Thymus (tissue), 11 donors: ENCODE data around the gene NOS1AP. TPM values are rescaled to one million over a fixed set of nuclear protein-coding genes. Genes with fewer than 3 reads are reported as not detected.

ENCODE experiments used
- DNase-seq, 9 donors: peaks; one replicate each; pipeline ENCODE4 v3.0.0-alpha.2; 2013; ENCODE audit warnings: low spot score in 9 of 9, low read depth in 6 of 9, missing footprints in 1 of 9
- H3K27ac ChIP-seq, 2 donors: one replicate each; pipeline ENCODE4 v1.5.1; 2013; ENCODE audit warnings: control low read depth in 1 of 2, low read depth in 1 of 2, low read length in 1 of 2, mild to moderate bottlenecking in 1 of 2, moderate library complexity in 1 of 2
- H3K27me3 ChIP-seq, 2 donors: one replicate each; pipeline ENCODE4 v1.5.1; 2013; ENCODE audit warnings: low read length in 1 of 2; ENCODE audit not compliant: control insufficient read depth in 2 of 2, insufficient read depth in 1 of 2
- H3K36me3 ChIP-seq, 2 donors: one replicate each; pipeline ENCODE4 v1.5.1; 2013; ENCODE audit warnings: low read length in 1 of 2, mild to moderate bottlenecking in 1 of 2, moderate library complexity in 1 of 2; ENCODE audit not compliant: control insufficient read depth in 2 of 2, insufficient read depth in 2 of 2
- H3K4me1 ChIP-seq, 2 donors: one replicate each; pipeline ENCODE4 v1.5.1; 2013; ENCODE audit warnings: low read length in 2 of 2; ENCODE audit not compliant: control insufficient read depth in 2 of 2, insufficient read depth in 2 of 2
- H3K4me3 ChIP-seq, 2 donors: one replicate each; pipeline ENCODE4 v1.5.1; 2013; ENCODE audit warnings: low read length in 2 of 2, control low read depth in 1 of 2, mild to moderate bottlenecking in 1 of 2
- H3K9me3 ChIP-seq, 2 donors: one replicate each; pipeline ENCODE4 v1.5.1; 2013; ENCODE audit warnings: low read length in 1 of 2, mild to moderate bottlenecking in 1 of 2; ENCODE audit not compliant: control insufficient read depth in 2 of 2, insufficient read depth in 1 of 2
- WGBS: extraction: QIAGEN DNeasy Blood & Tissue Kit; methylation state at CpG from one replicate; pipeline ENCODE4 v1.1.7; 2013; 5-methylcytosine and 5-hydroxymethylcytosine counted together
- polyA plus RNA-seq: library from polyadenylated mRNA; stranded (reverse); fragments of 200-250 nt; gene quantifications from one replicate; pipeline ENCODE4 v1.2.3, GENCODE V29; 2013
- total RNA-seq: library from RNA; stranded (reverse); fragments of 120-200 nt; gene quantifications from one replicate; pipeline ENCODE4 v1.2.4, GENCODE V29; 2013
- donor health status: healthy.

NOS1AP gene
- total and polyA plus RNA-seq, 2 donors: 0.05 to 0.30 TPM

GRCh38 chr1:162326559-162326958, 257.1 kb downstream of the NOS1AP start:
- DNase-seq: no peak
- no peak overlapping the region for H3K27ac ChIP-seq
- H3K4me1 ChIP-seq: no peaks in the 10 kb centered on the region
- H3K9me3 ChIP-seq: no peaks in the 10 kb centered on the region
- H3K27me3 ChIP-seq: no peaks in the 10 kb centered on the region
- H3K4me3 ChIP-seq: no peak overlapping the region
- H3K36me3 ChIP-seq: no peaks in the 10 kb centered on the region

- Histone ChIP-seq H3K27ac (no peak overlapping the region), H3K27me3 (no peaks in the 10 kb centered on the region), H3K4me1 (no peaks in the 10 kb centered on the region), H3K9me3 (no peaks in the 10 kb centered on the region), H3K36me3 (no peaks in the 10 kb centered on the region), H3K4me3 (no peak overlapping the region)
- 95% methylated on average over 2 of the region's 2 CpGs for WGBS
- no peak for DNase-seq
Measured at GRCh38 chr1:162327144-162327787, 257.8 kb downstream of the NOS1AP start.

GRCh38 chr1:162327788-162328165, 258.3 kb downstream of the NOS1AP start:
- WGBS: 98% methylated on average over 1 of the region's 1 CpG
- no peak for DNase-seq
- H3K27me3 ChIP-seq: no peaks in the 10 kb centered on the region
- no peak overlapping the region for H3K4me3 ChIP-seq
- H3K36me3 ChIP-seq: no peaks in the 10 kb centered on the region
- H3K27ac ChIP-seq: no peak overlapping the region
- H3K9me3 ChIP-seq: no peaks in the 10 kb centered on the region
- no peaks in the 10 kb centered on the region for H3K4me1 ChIP-seq

GRCh38 chr1:162328512-162328911, 259.0 kb downstream of the NOS1AP start:
- Histone ChIP-seq H3K4me1 (no peaks in the 10 kb centered on the region), H3K9me3 (no peaks in the 10 kb centered on the region), H3K27me3 (no peaks in the 10 kb centered on the region), H3K36me3 (no peaks in the 10 kb centered on the region), H3K4me3 (no peak overlapping the region), H3K27ac (no peak overlapping the region)
- no peak for DNase-seq

GRCh38 chr1:162329826-162330225, 260.3 kb downstream of the NOS1AP start:
- Histone ChIP-seq H3K36me3 (no peaks in the 10 kb centered on the region), H3K9me3 (no peaks in the 10 kb centered on the region), H3K4me3 (no peak overlapping the region), H3K4me1 (no peaks in the 10 kb centered on the region), H3K27ac (no peak overlapping the region), H3K27me3 (no peaks in the 10 kb centered on the region)
- 81% methylated on average over 3 of the region's 3 CpGs for WGBS
- no peak for DNase-seq

GRCh38 chr1:162333991-162334390, 264.5 kb downstream of the NOS1AP start:
- no peak overlapping the region for H3K4me3 ChIP-seq
- H3K27me3 ChIP-seq: no peaks in the 10 kb centered on the region
- DNase-seq: no peak
- no peaks in the 10 kb centered on the region for H3K9me3 ChIP-seq
- no peaks in the 10 kb centered on the region for H3K4me1 ChIP-seq
- no peaks in the 10 kb centered on the region for H3K36me3 ChIP-seq
- H3K27ac ChIP-seq: no peak overlapping the region

DNA sequence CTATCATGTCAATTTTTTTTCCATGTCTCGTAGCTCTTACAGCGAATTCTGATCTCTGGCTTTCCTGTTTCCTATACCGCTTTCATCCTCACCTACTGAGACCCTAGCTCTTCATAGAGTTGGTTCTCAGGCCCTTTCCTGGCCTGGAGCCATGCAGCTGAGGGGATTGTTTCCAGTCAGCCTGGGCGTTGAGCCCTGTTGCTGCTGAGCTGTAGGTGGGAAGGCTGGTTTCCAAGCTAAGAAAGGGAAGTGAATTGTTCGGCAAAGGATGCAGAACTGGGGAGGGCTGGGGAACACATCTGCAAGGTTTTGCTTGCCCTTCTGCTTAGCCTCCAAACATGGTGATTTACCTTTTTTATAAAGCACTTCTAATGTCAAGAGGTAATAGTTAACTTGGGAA, 265.6 kb downstream of the NOS1AP start:
- no peaks in the 10 kb centered on the region for H3K9me3 ChIP-seq
- H3K27me3 ChIP-seq: no peaks in the 10 kb centered on the region
- no peak for DNase-seq
- H3K27ac ChIP-seq: no peak overlapping the region
- no peak overlapping the region for H3K4me3 ChIP-seq
- no peaks in the 10 kb centered on the region for H3K36me3 ChIP-seq
- WGBS: 85% methylated on average over 5 of the region's 5 CpGs
- H3K4me1 ChIP-seq: no peaks in the 10 kb centered on the region

DNA sequence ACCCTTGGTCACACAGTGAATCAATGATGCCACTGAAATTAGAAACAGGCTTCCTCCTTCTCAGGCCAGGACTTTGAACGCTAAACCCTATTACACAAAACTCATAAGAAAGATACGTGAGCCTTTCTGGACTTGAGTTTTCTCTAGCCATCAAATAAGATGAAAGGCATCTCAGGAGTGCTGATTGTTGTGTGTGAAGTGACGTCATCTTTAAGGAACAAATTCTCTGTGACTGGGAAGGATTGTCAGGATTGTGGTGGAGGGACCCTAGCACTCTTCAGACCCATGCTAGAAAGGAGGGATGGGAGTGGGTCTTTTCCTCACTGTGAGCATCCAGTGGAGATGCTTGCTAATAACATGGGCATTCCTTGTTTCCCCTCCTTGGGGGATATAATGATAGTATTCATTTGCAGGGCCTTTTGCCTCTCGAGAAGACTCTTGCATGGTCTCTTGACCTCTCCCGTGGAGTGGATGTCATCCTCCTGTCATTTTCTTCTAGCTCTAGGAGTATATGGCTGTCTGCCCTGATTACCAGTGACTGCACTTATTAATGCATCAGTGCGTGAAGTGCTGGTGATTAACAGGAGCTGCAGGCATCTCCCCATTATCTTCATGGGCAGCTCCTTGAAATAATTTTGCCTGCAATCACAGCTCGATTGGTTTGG, 267.3 kb downstream of the NOS1AP start:
- Histone ChIP-seq H3K36me3 (no peaks in the 10 kb centered on the region), H3K27me3 (no peaks in the 10 kb centered on the region), H3K27ac (no peak overlapping the region), H3K4me3 (no peak overlapping the region), H3K4me1 (no peaks in the 10 kb centered on the region), H3K9me3 (no peaks in the 10 kb centered on the region)
- 96% methylated on average over 7 of the region's 7 CpGs for WGBS
- no peak for DNase-seq

DNA sequence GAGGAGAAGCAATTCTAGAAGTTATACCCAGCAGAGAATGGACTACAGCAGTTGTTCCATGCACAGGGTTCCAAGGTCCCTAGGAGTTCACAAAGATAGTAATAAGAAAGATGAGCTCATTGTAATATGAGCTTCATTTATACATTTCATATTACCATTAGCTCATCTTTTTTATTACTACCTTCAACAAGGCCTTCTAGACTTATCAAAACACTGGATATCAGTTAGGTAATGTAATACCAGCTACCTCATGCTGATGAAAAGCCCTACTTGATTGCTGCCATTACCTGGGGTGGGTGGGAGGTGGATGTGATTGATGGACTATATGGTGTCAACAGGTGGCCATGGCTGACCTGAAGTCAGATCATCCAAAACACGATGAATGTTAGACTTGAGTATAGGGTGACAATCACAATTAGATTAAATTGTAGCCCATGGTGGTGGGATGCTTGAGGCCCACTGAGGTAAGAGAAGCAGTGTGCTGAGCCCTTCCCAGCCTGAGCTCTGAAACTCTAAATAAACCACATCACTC, 273.0 kb downstream of the NOS1AP start:
- H3K9me3 ChIP-seq: no peaks in the 10 kb centered on the region

More for the DNA sequence above, 273.0 kb downstream of the NOS1AP start:
- WGBS: 94% methylated on average over 1 of the region's 1 CpG
- no peaks in the 10 kb centered on the region for H3K4me1 ChIP-seq
- H3K36me3 ChIP-seq: no peaks in the 10 kb centered on the region
- DNase-seq: no peak
- H3K4me3 ChIP-seq: no peak overlapping the region
- no peaks in the 10 kb centered on the region for H3K27me3 ChIP-seq
- H3K27ac ChIP-seq: no peak overlapping the region
